ENCODE results near the gene PRUNE2.
"Not testable (repeated sequence)": the region's sequence is repeated elsewhere in the genome, so short reads cannot be mapped to it uniquely, and the experiment has no call there.

PRUNE2 gene

GRCh38 chr9:76905791-76906646 is at the start of gene PRUNE2:
Gene PRUNE2 (minus strand): TSS chr9:76906114. CDS start chr9:76905963, 151 bp downstream.
- peak in 11 of 14 donors; percentile 34 to 73 (median 57) for DNase-seq

GRCh38 chr9:76955406-76955805 is 49.5 kb upstream of the PRUNE2 start:
- not testable (repeated sequence) for DNase-seq

- DNase-seq: no peak
Observed at GRCh38 chr9:76949865-76950264, 44.0 kb upstream of the PRUNE2 start.

- DNase-seq: no peak
Observed at GRCh38 chr9:76944011-76944410, 38.1 kb upstream of the PRUNE2 start.

GRCh38 chr9:76943054-76943453 is 37.1 kb upstream of the PRUNE2 start:
- no peak for DNase-seq

- no peak for DNase-seq
Observed at GRCh38 chr9:76932757-76933156, 26.8 kb upstream of the PRUNE2 start.

- DNase-seq: no peak
Observed at GRCh38 chr9:76932265-76932664, 26.4 kb upstream of the PRUNE2 start.

GRCh38 chr9:76927540-76928240 is 21.8 kb upstream of the PRUNE2 start:
- no peak for DNase-seq

- DNase-seq: no peak
Observed at GRCh38 chr9:76926846-76927245, 20.9 kb upstream of the PRUNE2 start.

- DNase-seq: no peak
Observed at GRCh38 chr9:76926324-76926741, 20.4 kb upstream of the PRUNE2 start.

- DNase-seq: no peak
Observed at GRCh38 chr9:76921165-76921564, 15.3 kb upstream of the PRUNE2 start.

GRCh38 chr9:76917299-76917698 is 11.4 kb upstream of the PRUNE2 start:
- DNase-seq: no peak

GRCh38 chr9:76916231-76916630 is 10.3 kb upstream of the PRUNE2 start:
- no peak for DNase-seq

- no peak for DNase-seq
Observed at GRCh38 chr9:76913467-76913866, 7.6 kb upstream of the PRUNE2 start.

GRCh38 chr9:76912636-76913275 is 6.8 kb upstream of the PRUNE2 start:
- peak in 1 of 14 donors; percentile 14 for DNase-seq

GRCh38 chr9:76911971-76912370 is 6.1 kb upstream of the PRUNE2 start:
- DNase-seq: peak in 1 of 14 donors; percentile 57

GRCh38 chr9:76910861-76911260 is 4.9 kb upstream of the PRUNE2 start:
- no peak for DNase-seq

GRCh38 chr9:76906647-76906975 is 697 bp upstream of the PRUNE2 start:
- DNase-seq: peak in 1 of 14 donors; percentile 51

GRCh38 chr9:76904661-76905457 is 1.1 kb downstream of the PRUNE2 start:
- DNase-seq: peak in 1 of 14 donors; percentile 30

- DNase-seq: no peak
Observed at GRCh38 chr9:76902395-76902794, 3.5 kb downstream of the PRUNE2 start.

GRCh38 chr9:76901801-76902200 is 4.1 kb downstream of the PRUNE2 start:
- no peak for DNase-seq

- DNase-seq: no peak
Observed at GRCh38 chr9:76900884-76901440, 5.0 kb downstream of the PRUNE2 start.
